HG02870 (cell line): ENCODE measurements around the gene LRRC71.

Experiments
- ATAC-seq: cut with Tn5 transposase; IDR thresholded peaks from one replicate; pipeline ENCODE4 v1.9.1; 2021; ENCODE audit warnings: mild to moderate bottlenecking, moderate library complexity; ENCODE audit not compliant: unreplicated experiment

Gene LRRC71

DNA sequence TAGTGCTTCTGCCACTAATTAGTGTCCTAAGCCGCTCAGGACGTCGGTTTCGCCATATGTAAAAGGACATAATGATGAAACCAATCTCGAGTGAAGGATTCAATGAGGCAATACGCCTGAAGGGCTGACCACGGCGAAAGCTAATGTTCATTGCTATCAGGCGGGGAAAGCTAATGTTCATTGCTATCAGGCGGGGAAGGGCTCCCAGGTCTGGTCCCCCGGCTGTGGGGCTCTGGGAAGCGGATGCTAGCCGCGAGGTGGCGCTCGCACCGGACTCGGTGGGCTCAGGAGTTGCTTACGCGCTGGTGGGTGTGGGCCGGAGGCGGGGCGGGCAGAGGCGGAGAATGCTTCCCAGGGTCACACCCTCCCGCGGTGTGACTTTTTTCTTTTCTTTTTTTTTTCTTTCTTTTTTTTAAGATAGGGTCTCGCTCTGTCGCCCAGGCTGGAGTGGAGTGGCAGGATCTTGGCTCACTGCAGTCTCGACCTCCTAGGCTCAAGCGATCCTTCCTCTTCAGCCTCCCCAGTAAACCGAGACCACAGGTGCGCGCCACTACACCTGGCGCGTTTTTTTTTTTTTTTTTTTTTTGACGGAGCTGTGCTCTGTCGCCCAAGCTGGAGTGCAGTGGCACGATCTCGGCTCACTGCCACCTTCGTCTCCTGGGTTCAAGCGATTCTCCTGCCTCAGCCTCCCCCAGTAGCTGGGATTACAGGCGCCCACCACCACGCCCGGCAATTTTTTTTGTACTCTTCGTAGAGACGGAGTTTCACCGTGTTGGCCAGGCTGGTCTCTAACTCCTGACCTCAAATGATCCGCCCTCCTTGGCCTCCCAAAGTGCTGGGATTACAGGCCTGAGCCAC is 28.0 kb upstream of the LRRC71 start:
- no peak for ATAC-seq

DNA sequence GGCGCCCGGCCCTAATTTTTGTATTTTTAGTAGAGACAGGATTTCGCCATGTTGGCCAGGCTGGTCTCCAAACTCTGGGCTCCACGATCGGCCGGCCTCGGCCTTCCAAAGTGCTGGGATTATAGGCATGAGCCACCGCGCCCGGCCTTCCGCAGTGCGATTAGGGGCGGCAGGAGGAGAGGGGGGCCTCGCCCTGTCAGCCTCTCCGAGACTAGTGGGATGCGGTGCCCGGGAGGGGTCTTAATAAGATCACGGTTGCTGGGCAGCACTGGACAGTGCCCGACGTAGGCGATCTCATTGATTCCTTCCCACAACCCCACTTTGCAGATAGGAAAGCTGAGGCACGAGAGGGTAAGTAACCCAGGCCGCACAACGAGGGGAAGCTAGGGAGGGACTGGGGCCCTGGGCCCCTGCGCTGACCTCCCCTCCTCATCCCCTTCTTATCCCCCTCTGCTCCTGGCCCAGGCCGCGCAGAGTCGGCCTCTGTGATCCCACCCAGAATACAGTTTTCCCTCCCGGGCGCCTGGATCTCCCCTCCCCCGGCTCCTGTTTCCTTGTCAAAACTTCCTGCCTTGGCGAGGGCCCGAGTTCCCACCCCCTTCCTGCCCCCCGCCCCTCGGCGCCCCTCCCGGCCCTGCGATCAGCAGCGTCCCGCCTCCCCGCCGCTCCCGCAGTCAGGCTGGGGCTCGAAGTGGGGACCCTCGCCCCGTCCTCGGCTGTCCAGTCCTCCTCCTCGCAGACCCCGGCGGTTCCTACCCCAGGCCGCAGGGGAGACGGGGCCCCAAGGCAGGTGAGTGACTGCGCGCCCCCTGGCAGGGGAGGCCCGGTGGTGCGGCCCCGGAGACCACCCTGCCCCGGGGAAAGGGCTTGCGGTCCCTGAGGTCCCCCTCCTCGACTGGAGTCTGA is 27.1 kb upstream of the LRRC71 start, which contains the start of gene PEAR1:
Gene PEAR1 (plus strand): TSS at position 671 of the 906 bp plus-strand sequence. CDS start 10,209 bp downstream, outside the sequence.
- ATAC-seq: no peak

DNA sequence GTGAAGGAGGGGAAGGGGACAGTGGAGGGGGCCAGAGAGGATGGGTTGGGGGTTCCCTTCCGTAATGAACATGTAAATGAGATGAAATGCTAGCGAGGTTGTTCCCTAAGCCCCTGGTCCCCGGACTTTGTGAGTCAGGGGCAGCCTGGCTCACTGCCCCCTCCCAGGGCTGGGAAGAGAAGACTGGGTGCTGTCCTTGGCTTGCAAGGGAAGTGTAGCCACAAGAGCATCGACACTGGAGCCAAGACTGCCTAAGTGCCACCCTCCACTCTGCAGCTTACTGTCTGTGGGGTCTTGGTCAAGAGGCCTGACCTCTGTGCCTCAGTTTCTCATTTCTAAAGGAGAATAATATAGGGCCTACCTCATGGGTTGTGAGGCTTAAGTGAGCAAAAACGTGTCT is 26.4 kb upstream of the LRRC71 start:
- no peak for ATAC-seq

DNA sequence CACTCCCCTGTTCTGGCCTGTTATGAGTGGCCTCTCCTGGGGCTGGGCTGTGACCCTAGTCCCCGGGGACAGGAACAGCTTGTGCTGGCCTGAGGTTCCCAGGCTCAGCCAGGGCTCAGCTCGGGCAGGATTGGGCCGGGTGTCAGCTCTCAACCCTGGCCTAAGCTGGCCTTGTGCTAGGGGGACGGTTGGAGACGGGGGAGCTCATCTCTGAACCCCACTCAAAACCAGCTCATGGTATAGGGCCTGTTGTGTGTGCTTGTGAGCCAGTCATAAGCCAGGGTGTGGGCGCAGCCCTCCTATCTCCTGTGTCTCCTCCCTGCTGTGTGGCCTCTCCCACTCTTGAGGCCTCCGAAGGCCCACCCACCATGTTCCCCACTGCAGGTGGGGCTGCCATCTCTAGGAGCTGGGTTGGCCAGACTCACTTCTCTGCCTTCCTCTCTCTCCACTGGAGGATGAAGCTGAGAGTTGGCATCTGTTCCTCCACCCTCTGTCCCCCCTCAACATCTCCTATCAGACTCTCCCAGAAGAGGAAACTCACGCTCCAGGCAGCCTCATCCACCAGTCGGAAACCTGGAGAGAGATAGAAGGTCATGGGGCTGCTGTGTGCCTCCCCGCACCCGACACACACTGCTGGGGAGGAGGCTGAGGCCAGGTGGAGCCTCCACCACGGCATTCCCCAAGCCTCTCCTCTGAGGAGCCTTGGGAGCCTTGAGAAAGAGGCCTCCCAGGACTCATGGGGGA is 25.5 kb upstream of the LRRC71 start:
- ATAC-seq: no peak

DNA sequence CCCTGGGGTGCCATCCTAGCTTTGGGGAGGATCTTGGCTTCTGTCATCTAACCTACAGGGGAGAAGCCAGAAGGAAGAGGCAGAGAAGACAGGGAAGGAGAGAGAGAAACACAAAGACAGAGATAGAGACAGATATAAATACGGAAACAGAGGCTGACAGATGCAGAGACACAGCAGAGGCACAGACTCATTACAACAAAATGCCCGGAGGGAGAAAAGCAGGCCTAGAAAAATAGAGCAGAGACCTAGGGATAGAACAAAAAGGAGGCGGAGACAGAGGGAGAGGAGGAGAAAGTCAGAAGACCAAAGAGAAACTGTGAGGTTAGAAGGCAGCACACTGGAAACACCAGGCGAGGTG is 25.0 kb upstream of the LRRC71 start:
- no peak for ATAC-seq

DNA sequence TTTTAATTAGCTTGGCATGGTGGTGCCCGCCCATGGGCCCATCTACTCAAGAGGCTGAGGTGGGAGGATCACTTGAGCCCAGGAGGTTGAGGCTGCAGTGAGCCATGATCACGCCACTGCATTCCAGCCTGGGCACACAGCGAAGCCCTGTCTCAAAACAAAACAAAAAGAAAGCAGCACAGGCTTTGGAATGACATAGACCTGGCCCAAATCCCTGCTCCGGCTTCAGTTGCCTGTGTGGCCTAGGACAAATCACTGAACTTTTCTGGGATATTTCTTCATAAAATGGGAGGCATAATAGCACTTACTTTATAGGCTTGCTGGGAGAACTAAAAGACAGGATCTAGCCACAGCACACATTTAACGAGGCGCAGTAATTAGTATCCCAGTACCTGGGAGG is 24.5 kb upstream of the LRRC71 start:
- ATAC-seq: no peak

DNA sequence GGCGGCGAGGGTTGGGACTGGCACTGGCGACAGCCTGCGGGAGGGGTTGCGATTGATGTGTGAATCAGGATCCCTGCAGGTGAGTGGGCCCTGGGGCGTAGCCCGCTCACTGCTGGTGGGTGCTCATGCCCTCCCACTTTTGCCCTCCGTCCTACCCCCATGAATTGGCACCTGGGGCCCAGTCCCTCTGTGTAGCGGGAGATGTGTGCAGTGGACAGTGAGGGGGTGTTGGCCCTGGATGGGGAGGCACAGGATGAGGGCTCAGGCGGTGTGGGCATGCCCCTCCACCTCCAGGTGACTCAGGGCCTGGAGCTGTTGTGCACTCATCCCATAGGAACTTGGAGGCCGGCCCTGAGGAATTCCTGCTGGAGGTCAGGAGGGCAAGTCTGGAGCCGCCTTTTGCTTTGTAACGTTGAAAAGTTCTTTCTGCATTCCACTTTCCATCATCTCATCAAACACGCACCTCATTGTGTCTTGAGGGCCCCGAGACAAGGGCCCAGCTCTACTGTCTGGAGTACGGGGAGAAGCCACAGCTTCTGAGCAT is 23.9 kb upstream of the LRRC71 start:
- ATAC-seq: no peak

DNA sequence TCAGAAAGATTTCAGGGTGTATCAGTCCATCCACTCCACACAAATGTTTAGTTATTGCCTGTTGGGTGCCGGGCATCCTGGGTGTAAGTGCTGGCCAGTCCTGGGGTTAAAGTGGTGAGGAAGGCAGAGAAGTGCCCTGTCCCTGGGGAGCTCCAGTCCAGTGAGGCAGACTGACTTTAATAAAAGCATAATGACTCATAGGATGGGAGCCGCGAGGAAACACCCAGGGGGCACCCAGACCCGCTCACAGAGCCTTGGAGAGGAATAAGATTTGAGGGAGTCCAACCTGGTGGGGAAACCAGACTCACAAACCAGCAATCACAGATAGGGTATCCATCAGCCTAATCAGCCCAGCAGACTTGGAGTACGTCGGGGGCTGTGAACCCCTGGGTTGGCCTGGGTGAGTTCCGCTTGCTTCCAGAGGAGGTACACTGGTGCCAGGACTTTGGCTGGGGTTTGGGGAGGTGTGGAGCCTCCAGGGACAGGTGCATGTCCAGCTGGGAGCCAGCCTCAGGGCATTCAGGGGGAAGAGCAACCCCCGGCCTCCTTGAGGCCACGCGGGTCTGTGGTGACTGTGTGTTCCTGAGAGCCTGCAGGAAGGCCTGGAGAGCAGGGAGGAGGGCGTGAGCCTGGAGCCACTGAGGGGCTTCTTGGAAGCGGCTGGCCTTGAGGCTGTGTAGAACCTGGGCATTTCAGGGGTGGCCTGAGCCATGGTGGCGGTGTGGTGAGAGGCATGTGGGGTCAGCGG is 23.2 kb upstream of the LRRC71 start:
- ATAC-seq: no peak

DNA sequence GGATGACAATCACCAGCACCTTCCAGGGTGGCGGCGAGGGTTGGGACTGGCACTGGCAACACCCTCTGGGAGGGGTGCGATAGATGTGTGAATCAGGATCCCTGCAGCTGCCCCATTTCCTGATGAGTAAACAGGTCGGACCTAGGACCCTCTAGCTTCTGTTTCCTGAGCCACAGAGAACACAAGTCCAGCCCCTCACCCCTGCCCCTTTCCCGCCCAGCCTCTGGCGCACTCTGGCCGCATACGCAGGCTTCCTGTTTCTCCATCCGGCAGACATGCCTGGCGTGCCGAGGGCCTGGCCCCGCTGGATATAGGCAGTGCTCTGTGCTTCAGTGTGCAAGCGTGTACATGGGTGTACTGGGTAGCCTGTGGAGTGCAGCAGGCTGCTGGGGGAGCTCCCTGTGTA is 22.3 kb upstream of the LRRC71 start:
- ATAC-seq: no peak

DNA sequence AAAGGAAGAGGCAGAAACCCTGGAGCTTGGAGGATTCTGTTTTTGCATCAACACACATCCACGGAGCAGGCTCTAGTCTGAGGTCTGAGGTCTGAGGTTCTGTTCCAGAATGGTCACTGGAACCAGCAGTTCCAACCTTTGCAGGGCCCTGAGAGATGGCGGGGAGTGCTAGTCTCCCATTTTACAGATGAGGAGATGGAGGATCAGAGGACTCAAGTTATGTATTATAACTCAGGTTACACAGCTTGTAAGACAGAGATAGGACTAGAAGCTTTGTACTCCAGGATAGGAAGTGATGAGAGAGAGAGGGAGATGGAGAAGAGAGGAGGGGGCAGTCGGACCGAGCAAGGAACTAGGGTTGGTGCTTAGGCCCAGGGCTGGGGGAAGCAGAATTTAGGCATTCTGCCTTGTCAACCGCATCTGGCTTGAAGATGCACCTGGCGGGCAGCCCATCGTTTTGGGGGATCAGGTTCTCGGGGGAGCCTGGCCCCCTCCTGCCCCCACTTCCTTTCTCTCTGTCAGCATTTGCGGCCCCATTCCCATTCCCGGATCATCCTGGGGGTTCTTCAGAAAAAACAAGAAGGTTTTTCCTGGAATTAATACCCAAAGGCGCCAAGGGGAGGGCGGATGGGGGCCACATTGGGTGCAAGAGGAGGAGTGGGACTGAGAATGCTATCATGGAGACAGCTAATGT is 21.3 kb upstream of the LRRC71 start:
- ATAC-seq: no peak

DNA sequence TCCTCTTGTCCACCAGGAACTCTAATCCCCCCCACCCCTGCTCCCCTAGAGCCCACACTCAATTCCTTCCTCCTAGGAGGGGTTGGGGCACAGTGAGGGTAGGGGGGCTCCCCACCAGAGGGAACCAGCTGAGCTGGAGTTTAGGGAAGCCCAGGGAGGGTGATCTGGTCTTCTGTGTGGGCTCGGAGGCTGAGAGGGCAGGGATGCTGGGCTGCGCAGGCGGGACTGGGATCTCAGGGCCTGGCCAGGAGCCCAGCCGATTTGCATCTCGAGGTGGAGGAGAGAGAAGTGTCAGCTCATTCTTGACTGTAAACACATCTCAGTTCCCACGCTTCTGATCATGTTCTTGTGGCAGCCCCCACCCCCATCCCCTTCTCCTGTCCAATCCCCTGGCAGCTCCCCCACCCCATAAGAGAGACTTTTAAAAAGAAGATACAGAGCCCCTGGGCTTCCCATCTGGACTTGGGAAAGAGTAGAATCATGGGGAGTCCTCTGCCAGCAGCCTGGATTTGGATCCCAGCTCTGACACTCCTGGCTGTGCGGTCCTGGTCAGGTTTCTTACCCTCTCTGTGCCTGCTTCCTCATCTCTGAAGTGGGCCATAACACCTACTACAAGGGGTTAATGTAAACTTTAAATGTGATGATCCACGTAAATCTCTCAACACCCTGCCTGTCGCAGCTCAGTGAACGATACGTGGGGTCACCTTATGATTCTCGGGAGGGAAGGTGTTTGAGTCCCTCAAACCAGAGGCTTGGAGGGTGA is 20.3 kb upstream of the LRRC71 start:
- ATAC-seq: no peak

DNA sequence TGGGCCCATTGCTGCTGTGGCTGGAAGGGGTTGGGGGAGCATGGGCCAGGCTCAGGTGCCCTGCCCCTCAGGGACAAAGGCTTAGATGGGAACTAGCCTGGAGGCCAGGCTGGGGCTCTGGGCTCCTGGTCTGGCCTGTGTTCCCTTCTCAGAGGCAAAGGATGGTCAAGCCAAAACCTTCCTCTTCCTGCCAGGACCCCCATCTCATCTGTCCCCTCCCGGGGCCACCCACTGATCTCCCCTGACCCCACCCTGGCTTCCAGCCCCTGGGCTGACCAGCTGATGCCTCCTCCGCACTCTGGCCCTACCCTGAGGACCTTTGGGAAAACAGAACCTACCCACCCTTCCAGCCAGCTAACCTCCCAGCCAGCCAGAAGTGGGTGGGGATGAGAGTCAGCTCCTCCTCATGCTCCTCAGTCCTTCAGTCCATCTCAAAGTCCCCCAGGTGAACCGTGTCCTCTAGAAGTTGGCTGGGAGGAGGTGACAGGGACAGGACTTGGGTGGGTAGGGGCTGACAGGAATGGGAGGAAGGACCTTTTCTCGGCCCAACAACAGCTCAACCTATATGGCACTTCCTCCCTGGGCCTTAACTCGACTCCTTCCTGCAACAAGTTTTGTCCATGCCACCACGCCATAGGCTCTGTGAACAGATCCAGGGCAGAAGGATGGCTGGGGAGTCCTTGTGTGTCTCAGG is 19.4 kb upstream of the LRRC71 start:
- ATAC-seq: no peak

DNA sequence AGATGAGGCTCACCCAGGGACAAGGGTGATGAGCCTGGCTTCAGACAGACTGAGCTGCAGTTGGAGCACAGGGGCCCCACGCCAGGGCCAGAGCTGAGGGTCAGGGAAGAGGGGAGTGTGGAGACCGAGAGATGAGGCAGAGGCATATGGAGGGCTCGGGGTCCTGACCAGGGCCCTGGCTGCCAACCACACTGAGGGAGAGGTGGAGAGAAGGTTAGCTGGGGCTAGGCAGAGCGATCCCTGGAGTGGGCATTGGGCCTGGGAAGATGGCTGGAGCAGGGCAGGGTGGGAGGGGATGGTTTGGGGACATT is 18.9 kb upstream of the LRRC71 start:
- ATAC-seq: no peak

DNA sequence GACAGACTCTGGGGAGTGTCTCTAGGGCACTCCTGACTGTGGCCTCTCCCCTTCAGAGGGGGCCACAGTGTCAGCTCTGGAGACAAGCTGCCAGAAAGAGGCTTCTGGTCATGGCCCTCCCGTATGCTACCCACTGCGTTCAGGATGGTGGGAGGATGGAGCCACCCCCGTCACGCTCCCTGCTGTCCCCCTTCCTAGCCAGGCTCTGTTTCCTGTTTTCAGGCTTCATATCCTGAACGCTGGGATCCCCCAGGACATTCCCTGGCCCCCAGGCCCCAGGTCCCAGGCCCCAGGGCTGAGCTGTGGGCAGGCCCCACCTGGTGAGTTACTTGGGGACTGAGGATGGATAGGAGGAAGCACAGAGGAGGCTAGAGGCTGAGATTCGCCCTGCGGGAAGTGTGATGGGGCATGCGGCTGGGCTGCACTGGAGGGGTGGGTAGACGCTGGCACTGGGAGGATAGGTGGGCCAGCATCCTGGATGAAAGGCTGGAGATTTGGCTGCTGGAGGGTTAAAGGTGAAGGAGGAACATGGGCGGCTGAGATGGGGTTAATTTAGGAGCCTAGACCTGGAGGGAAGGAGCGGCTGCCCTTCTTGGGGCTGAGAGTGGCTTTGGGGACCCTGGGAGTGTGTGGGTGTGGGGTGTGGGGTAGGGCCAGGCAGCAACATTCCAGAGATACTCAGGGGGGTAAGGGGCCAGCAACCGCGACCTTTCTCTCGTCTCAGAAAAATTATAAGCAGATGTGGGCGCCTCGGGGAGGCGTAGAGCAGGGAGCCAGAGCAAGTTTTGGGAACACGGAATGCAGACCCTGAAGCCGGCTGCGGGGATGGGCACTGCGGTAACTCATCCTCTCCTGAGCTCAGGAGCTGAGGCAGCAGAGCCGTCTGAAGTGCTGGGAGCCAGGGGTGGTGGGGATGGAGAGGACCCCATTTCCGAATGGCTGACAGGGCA is 18.2 kb upstream of the LRRC71 start:
- no peak for ATAC-seq

DNA sequence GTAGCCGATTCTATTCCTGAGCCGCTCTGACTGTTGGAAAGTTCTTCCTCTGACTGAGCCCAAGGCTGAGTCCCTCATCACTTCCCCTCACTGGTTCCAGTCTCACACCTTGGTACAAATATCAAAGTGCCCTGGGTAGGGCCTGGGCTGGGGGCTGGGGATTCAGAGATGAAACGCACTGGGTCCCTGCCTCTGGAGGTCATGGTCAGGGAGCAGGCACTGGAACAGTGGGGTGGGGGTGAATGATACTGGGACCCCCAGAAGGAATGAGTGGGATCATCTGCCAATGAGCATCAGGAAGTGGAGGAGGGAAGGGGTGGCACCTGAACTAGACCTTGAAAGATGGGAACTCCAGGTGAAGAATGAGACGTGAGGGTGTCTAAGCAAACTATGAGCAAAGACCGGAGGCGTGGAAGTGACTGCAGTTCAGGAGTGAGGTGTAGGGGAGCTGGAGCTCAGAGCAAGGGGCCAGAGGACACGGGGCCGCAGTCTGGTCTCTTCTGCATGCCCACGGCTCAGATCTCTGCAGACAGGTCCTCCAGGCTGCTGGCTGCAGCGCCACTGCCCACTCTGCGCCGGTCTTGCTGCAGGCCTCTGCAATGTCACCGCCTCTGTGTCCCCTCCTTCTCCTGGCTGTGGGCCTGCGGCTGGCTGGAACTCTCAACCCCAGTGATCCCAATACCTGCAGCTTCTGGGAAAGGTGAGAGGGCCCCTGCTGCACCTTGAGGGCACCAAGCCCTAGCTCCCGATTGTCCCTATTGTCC is 16.9 kb upstream of the LRRC71 start:
- no peak for ATAC-seq

DNA sequence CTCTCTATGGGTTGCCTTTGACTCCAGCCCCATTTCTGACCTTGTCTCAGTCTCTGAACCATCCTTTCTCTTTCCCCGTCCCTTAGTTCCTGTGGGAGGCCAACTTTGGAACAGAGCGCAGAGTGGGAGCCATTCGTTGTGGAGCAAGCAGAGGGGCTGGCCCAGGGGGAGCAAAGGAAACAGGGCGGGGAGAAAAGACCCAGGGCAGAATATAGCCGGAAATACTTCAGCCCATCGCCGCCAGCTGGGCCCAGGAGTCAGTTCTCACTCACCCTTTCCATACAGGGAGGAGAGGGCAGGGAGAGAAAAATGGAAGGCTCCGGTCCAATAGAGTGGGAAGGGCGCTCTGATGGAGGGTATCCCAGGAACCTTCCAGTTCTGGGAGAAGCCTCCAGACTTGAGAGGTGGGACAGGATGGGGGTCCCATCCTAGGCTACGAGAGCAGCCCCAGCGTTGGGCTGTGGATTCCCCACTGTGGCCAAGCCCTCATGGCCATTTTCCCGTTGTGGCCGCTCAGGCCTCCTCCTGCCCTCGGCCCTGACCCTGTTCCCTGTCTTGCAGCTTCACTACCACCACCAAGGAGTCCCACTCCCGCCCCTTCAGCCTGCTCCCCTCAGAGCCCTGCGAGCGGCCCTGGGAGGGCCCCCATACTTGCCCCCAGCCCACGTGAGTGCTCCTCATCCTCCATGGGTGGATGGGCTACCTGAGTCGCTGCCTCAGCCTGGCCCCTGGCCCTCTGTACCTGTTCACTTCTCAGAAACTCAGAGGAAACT is 16.1 kb upstream of the LRRC71 start:
- ATAC-seq: no peak
